GM18870 (cell line): ENCODE measurements around the gene DNAJC3.

ENCODE experiments used
- ATAC-seq: cut with Tn5 transposase; IDR thresholded peaks from one replicate; pipeline ENCODE4 v1.9.1; 2021; ENCODE audit warnings: moderate library complexity; ENCODE audit not compliant: unreplicated experiment

The DNAJC3 gene

DNA sequence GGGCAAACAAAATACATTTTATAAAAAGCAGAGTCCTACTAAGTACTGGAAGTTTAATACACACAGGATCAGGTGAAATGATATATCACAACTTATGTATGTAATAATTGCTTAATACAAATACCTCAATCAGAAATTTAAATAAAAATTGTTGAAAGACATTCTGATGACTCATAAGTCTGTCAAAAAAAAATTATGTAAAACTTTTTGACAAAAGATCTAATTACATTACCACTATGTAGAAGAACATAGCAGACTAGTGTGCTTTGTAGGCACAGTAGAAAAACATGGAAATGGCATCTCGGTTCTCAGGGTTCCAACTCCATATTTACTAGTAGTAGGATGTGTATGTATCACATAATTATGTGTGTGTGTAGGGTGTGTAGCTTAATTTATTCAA is 156.2 kb downstream of the DNAJC3 start:
- ATAC-seq = no peak

DNA sequence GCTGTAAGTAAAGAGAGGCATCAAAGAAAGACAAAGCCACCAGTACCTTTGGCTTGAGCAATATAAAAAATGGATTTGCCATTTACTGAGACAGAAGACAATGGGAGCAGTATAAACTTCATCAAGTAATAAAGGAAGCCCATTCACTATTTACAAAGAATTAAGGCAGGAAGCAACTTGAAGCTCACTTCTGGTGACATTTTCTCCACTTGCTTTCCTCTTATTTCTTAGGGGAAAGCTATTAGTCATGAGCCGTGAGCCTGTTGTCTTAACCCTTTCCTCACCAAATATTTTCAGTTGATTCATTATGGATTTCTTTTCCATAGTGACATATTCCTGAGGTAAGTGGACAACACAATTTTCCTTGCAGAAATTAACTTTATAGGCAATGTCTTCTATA is 156.8 kb downstream of the DNAJC3 start:
- no peak for ATAC-seq

DNA sequence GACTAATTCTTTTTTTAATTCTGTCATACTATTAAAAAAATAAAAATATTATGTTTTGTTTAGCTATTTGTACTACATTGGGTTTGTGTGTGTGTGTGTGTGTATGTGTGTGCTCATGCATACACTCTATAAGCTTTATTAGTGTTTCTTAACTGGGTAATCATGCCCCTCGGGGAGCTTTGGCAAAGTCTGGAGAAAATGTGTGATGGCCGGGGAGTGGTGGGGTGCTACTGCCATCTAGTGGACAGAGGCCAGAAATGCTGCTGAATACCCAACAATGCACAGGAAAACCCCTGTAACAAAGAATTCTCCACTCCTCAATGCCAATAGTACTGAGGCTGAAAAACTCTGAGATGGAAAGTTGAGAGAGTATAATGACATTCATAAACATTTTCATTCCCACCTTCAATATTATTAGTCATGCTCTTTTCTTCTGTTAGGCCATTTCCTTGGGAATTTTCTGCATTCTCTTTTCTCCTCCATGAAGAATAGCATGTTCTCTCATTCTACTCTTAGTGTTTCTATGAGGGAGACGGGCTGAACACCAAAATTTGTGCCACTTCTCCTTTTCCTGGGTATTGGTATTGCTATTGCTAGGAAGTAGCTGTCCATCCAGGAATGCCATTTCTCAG is 157.3 kb downstream of the DNAJC3 start:
- ATAC-seq = peak; percentile 76

DNA sequence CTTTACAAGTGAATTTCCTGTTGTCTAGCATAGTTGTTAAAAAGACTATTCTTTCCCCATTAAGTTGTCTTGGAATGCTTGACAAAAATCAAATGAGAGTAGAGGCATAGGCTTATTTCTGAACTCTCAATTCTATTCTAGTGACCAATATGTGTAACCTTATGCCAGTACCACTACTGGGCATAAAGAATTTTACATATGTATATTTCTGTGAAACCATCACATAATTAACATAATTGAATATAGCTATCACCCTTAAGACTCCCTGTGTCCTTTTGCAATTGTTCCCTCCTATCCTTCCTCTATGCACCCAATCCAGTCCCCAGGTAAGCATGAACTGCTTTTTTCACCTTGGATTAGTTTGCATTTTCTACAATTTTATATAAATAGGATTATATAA is 165.0 kb downstream of the DNAJC3 start:
- no peak for ATAC-seq

DNA sequence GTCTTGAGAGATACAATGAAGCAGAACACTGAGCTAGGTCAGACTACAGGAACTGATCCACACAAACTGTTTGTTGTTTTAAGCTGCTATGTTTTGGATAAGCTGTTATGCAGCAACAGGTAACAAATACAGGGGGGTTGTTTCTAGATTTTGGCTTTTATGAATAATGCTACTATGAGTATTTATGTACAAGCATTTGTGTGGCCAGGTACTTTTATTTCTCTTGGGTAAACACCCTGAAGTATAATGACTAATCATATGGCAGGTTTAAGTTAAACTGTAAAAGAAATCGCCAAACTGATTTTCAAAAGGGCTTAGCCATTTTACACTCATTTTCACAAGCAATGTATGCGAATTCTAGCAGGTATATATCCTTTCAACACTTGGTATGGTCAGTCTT is 166.0 kb downstream of the DNAJC3 start:
- ATAC-seq = no peak
